ENCODE measurements around the gene CELF4.

Gene CELF4

GRCh38 chr18:37393221-37393827, 172.3 kb downstream of the CELF4 start:
- Mint-ChIP-seq H3K9me3 (no peaks in the 10 kb centered on the region), H3K4me1 (ENCODE audit: low read depth) (no peaks in the 10 kb centered on the region), H3K27ac (no peak overlapping the region), H3K4me3 (no peak overlapping the region), H3K27me3 (peaks cover 33% of the 10 kb centered on the region), H3K36me3 (ENCODE audit: low read depth) (no peaks in the 10 kb centered on the region)
- intact Hi-C loops (cut with micrococcal nuclease), result no loop called here

- H3K4me1 Mint-ChIP-seq (ENCODE audit: low read depth), result no peaks in the 10 kb centered on the region
- no peak overlapping the region for H3K4me3 Mint-ChIP-seq
- peaks cover 33% of the 10 kb centered on the region for H3K27me3 Mint-ChIP-seq
- no peaks in the 10 kb centered on the region for H3K9me3 Mint-ChIP-seq
- no peaks in the 10 kb centered on the region for H3K36me3 Mint-ChIP-seq (ENCODE audit: low read depth)
- intact Hi-C loops (cut with micrococcal nuclease), result no loop called here
- no peak overlapping the region for H3K27ac Mint-ChIP-seq
These were observed 172.9 kb downstream of the CELF4 start for GRCh38 chr18:37392648-37393047.

GRCh38 chr18:37391698-37392548, 173.7 kb downstream of the CELF4 start:
- Mint-ChIP-seq H3K27me3 (peaks cover 33% of the 10 kb centered on the region), H3K27ac (no peak overlapping the region), H3K4me1 (ENCODE audit: low read depth) (no peaks in the 10 kb centered on the region), H3K9me3 (no peaks in the 10 kb centered on the region), H3K36me3 (ENCODE audit: low read depth) (no peaks in the 10 kb centered on the region), H3K4me3 (no peak overlapping the region)
- intact Hi-C loops (cut with micrococcal nuclease), result no loop called here

- intact Hi-C loops (cut with micrococcal nuclease), result no loop called here
- H3K4me1 Mint-ChIP-seq (ENCODE audit: low read depth), result no peaks in the 10 kb centered on the region
- H3K4me3 Mint-ChIP-seq, result no peak overlapping the region
- no peak overlapping the region for H3K27ac Mint-ChIP-seq
- H3K27me3 Mint-ChIP-seq, result peaks cover 35% of the 10 kb centered on the region
- H3K36me3 Mint-ChIP-seq (ENCODE audit: low read depth), result no peaks in the 10 kb centered on the region
- no peaks in the 10 kb centered on the region for H3K9me3 Mint-ChIP-seq
These were observed 174.4 kb downstream of the CELF4 start for GRCh38 chr18:37391156-37391555.

- intact Hi-C loops (cut with micrococcal nuclease), result no loop called here
- no peaks in the 10 kb centered on the region for H3K9me3 Mint-ChIP-seq
- no peaks in the 10 kb centered on the region for H3K4me1 Mint-ChIP-seq (ENCODE audit: low read depth)
- no peak overlapping the region for H3K4me3 Mint-ChIP-seq
- H3K36me3 Mint-ChIP-seq (ENCODE audit: low read depth), result no peaks in the 10 kb centered on the region
- H3K27ac Mint-ChIP-seq, result no peak overlapping the region
- H3K27me3 Mint-ChIP-seq, result peaks cover 34% of the 10 kb centered on the region
These were observed 174.9 kb downstream of the CELF4 start for GRCh38 chr18:37390687-37391086.

- Mint-ChIP-seq H3K4me1 (ENCODE audit: low read depth) (no peaks in the 10 kb centered on the region), H3K27me3 (peaks cover 26% of the 10 kb centered on the region), H3K27ac (no peak overlapping the region), H3K9me3 (no peaks in the 10 kb centered on the region), H3K36me3 (ENCODE audit: low read depth) (no peaks in the 10 kb centered on the region), H3K4me3 (no peak overlapping the region)
- intact Hi-C loops (cut with micrococcal nuclease), result loop anchor here (5.0 kb wide), 1 partner anchor 147 kb away; no protein-coding TSS in a partner anchor
These were observed 175.8 kb downstream of the CELF4 start for GRCh38 chr18:37389684-37390368.

GRCh38 chr18:37389041-37389440, 176.6 kb downstream of the CELF4 start:
- H3K4me1 Mint-ChIP-seq (ENCODE audit: low read depth), result no peaks in the 10 kb centered on the region
- H3K27ac Mint-ChIP-seq, result no peak overlapping the region
- intact Hi-C loops (cut with micrococcal nuclease), result loop anchor here (5.0 kb wide), 1 partner anchor 148 kb away; no protein-coding TSS in a partner anchor
- H3K4me3 Mint-ChIP-seq, result no peak overlapping the region
- no peaks in the 10 kb centered on the region for H3K9me3 Mint-ChIP-seq
- peaks cover 18% of the 10 kb centered on the region for H3K27me3 Mint-ChIP-seq
- no peaks in the 10 kb centered on the region for H3K36me3 Mint-ChIP-seq (ENCODE audit: low read depth)

GRCh38 chr18:37388413-37388812, 177.2 kb downstream of the CELF4 start:
- no peaks in the 10 kb centered on the region for H3K9me3 Mint-ChIP-seq
- intact Hi-C loops (cut with micrococcal nuclease), result loop anchor here (5.0 kb wide), 1 partner anchor 149 kb away; no protein-coding TSS in a partner anchor
- no peaks in the 10 kb centered on the region for H3K4me1 Mint-ChIP-seq (ENCODE audit: low read depth)
- no peak overlapping the region for H3K27ac Mint-ChIP-seq
- H3K27me3 Mint-ChIP-seq, result peaks cover 16% of the 10 kb centered on the region
- H3K36me3 Mint-ChIP-seq (ENCODE audit: low read depth), result no peaks in the 10 kb centered on the region
- no peak overlapping the region for H3K4me3 Mint-ChIP-seq

GRCh38 chr18:37385846-37386778, 179.5 kb downstream of the CELF4 start:
- no peaks in the 10 kb centered on the region for H3K4me1 Mint-ChIP-seq (ENCODE audit: low read depth)
- no peaks in the 10 kb centered on the region for H3K36me3 Mint-ChIP-seq (ENCODE audit: low read depth)
- intact Hi-C loops (cut with micrococcal nuclease), result loop anchor here (5.0 kb wide), 1 partner anchor 151 kb away; no protein-coding TSS in a partner anchor
- no peak overlapping the region for H3K27ac Mint-ChIP-seq
- peaks cover 9% of the 10 kb centered on the region for H3K27me3 Mint-ChIP-seq
- H3K4me3 Mint-ChIP-seq, result no peak overlapping the region
- H3K9me3 Mint-ChIP-seq, result no peaks in the 10 kb centered on the region

GRCh38 chr18:37383846-37384595, 181.6 kb downstream of the CELF4 start:
- Mint-ChIP-seq H3K36me3 (ENCODE audit: low read depth) (no peaks in the 10 kb centered on the region), H3K4me1 (ENCODE audit: low read depth) (no peaks in the 10 kb centered on the region), H3K27me3 (peaks cover 9% of the 10 kb centered on the region), H3K9me3 (no peaks in the 10 kb centered on the region), H3K27ac (no peak overlapping the region), H3K4me3 (no peak overlapping the region)
- intact Hi-C loops (cut with micrococcal nuclease), result no loop called here

GRCh38 chr18:37383036-37383785, 182.4 kb downstream of the CELF4 start:
- peaks cover 9% of the 10 kb centered on the region for H3K27me3 Mint-ChIP-seq
- H3K4me1 Mint-ChIP-seq (ENCODE audit: low read depth), result no peaks in the 10 kb centered on the region
- intact Hi-C loops (cut with micrococcal nuclease), result no loop called here
- no peak overlapping the region for H3K4me3 Mint-ChIP-seq
- H3K27ac Mint-ChIP-seq, result no peak overlapping the region
- no peaks in the 10 kb centered on the region for H3K36me3 Mint-ChIP-seq (ENCODE audit: low read depth)
- no peaks in the 10 kb centered on the region for H3K9me3 Mint-ChIP-seq

- H3K27ac Mint-ChIP-seq, result no peak overlapping the region
- H3K9me3 Mint-ChIP-seq, result no peaks in the 10 kb centered on the region
- intact Hi-C loops (cut with micrococcal nuclease), result no loop called here
- no peaks in the 10 kb centered on the region for H3K4me1 Mint-ChIP-seq (ENCODE audit: low read depth)
- peaks cover 9% of the 10 kb centered on the region for H3K27me3 Mint-ChIP-seq
- H3K4me3 Mint-ChIP-seq, result no peak overlapping the region
- no peaks in the 10 kb centered on the region for H3K36me3 Mint-ChIP-seq (ENCODE audit: low read depth)
These were observed 184.0 kb downstream of the CELF4 start for GRCh38 chr18:37381554-37381953.
